Skin epidermis (tissue), 12 donors: ENCODE data around the gene SLC7A6.

Experiments
- H3K27ac ChIP-seq, 21 experiments: fragments of 200-600 bp; sonication (generic) in 11 of 21; one replicate each; pipeline ENCODE4 v1.5.0; 2020; ENCODE audit warnings: mild to moderate bottlenecking in 3 of 21, inconsistent platforms in 2 of 21, moderate library complexity in 2 of 21
- H3K4me3 ChIP-seq, 7 experiments: fragments of 200-600 bp; sonication (generic) in 2 of 7; one replicate each; pipeline ENCODE4 v1.5.0; 2020; ENCODE audit warnings: inconsistent platforms in 2 of 7, mild to moderate bottlenecking in 2 of 7, moderate library complexity in 1 of 7

SLC7A6 gene

DNA sequence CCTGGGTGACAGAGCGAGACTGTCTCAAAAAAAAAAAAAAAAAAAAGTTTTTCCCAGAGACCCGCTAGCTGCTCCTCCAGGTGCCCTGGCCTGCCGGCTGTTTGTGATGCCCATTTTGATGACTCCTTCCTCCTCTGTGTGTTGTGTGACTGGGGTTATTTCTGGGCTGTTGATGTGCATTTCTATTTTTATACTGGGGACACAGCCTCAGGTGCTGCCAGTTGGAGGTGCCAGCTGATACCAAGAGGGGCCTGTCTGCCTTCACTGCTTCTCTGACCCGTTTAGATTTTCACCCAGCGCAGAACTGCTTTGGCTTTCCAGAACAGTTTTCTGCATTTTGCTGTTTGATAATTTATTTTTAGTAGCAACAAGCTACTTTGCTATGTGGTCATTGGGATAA is 12.5 kb upstream of the SLC7A6 start:
- H3K4me3 ChIP-seq: no peak overlapping the region
- peak overlapping the region in 1 of 21 experiments; percentile 30 for H3K27ac ChIP-seq

- peak overlapping the region in 1 of 21 experiments; percentile 30 for H3K27ac ChIP-seq
- no peak overlapping the region for H3K4me3 ChIP-seq
Measured at GRCh38 chr16:68252383-68252782, 11.9 kb upstream of the SLC7A6 start.

- Histone ChIP-seq H3K27ac (no peak overlapping the region), H3K4me3 (no peak overlapping the region)
Measured at GRCh38 chr16:68253721-68254120, 10.6 kb upstream of the SLC7A6 start.

DNA sequence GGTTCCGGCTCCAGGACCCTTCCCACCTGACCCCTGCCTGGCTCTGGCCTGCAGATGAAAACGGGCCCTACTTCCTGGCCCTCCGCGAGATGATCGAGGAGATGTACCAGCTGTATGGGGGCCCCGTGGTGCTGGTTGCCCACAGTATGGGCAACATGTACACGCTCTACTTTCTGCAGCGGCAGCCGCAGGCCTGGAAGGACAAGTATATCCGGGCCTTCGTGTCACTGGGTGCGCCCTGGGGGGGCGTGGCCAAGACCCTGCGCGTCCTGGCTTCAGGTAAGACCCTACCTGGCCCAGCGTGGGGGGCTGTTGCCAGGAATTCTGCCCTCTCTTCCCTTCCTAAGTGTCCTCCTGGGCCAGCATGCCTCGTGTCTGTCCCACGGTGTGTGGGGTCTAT is 8.6 kb upstream of the SLC7A6 start:
- Histone ChIP-seq H3K27ac (no peak overlapping the region), H3K4me3 (no peak overlapping the region)

DNA sequence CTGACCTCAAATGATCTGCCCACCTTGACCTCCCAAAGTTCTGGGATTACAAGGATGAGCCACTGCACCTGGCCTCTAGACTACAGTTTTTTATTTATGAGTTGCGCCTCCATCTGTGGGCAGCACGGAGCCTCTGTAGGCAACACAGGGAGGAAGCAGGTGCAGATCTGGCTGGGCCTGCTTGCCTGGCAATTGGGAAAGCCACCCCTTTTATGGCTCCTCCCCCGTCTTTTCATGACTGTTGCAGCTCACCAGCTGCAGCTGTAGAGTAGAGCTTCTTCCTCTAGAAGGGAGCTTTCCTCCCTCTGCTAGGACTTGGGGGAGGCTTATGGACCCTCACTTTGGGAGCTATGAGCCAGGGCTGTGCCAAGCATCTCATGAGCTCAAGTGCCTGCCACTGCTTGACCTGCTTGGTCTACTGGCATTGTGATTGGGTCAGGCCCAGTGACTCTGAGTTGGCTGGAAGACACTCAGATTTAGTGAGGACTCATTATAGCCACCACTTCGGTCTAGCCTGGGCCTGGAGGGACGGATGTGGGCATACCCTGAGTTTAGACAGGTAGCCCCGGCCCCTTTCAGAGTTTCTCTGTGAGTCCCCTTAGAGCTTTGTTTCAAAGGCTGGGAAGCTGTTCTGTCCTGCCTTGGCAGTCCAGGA is 6.9 kb upstream of the SLC7A6 start:
- Histone ChIP-seq H3K27ac (peak overlapping the region in 13 of 21 experiments; percentile 2 to 67 (median 38)), H3K4me3 (no peak overlapping the region)

GRCh38 chr16:68257906-68258800 is 6.2 kb upstream of the SLC7A6 start:
- Histone ChIP-seq H3K27ac (peak overlapping the region in 13 of 21 experiments; percentile 2 to 67 (median 38)), H3K4me3 (no peak overlapping the region)

DNA sequence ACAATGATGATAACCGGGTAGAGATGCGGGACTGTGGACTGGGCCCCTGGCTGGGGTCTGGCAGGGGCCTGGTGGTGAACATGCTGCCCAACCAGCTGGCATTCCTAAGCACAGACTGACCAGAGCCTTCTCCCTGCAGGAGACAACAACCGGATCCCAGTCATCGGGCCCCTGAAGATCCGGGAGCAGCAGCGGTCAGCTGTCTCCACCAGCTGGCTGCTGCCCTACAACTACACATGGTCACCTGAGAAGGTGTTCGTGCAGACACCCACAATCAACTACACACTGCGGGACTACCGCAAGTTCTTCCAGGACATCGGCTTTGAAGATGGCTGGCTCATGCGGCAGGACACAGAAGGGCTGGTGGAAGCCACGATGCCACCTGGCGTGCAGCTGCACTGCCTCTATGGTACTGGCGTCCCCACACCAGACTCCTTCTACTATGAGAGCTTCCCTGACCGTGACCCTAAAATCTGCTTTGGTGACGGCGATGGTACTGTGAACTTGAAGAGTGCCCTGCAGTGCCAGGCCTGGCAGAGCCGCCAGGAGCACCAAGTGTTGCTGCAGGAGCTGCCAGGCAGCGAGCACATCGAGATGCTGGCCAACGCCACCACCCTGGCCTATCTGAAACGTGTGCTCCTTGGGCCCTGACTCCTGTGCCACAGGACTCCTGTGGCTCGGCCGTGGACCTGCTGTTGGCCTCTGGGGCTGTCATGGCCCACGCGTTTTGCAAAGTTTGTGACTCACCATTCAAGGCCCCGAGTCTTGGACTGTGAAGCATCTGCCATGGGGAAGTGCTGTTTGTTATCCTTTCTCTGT is 5.1 kb upstream of the SLC7A6 start:
- no peak overlapping the region for H3K27ac ChIP-seq
- no peak overlapping the region for H3K4me3 ChIP-seq

- Histone ChIP-seq H3K4me3 (peak overlapping the region; percentile 73 to 86 (median 80)), H3K27ac (peak overlapping the region; percentile 82 to 99 (median 94))
Measured at GRCh38 chr16:68263559-68264127, 683 bp upstream of the SLC7A6 start.

DNA sequence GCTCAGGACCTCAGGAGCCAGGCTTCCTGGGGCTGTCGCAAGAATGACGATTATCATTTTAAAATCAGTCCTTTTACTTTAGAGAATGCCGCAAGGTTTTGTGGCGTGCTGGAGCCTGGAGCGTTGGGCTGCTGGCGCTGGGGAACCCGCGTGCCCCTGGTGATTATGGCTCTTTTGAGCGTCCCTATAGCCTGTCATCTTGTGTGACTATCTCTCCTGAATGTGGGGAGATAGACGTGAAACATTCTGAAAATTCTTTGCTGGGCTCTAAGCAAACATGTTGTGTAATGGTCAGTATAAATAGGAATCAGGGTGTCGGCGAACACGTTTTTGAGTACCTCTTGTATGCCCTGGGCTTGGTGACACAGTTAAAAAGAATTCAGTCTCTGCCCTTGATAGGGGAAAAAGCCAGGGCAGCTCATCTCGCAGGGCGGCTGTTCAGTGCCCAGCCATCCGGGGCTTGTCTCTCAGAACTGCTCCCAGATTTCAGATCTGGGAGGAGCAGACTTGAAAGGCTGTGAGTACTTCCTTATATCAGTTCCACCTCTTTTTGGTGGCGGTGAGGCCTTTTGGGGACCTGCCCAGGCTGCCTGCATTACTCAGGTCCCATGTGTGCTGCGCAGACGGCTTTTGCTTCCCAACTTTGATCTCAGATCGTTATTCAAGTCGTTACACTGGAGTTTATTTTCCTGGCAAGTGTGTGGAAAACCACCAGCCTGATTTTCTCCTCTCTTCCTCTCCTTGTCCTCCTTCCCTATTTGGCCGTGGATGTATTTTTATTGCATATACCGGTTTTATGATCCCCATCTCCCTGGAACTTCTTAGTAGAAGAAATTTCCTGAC is 973 bp downstream of the SLC7A6 start:
- Histone ChIP-seq H3K27ac (peak overlapping the region; percentile 82 to 99 (median 94)), H3K4me3 (peak overlapping the region; percentile 73 to 86 (median 80))

- H3K27ac ChIP-seq: peak overlapping the region in 3 of 21 experiments; percentile 5 to 20 (median 6)
- no peak overlapping the region for H3K4me3 ChIP-seq
Measured at GRCh38 chr16:68267612-68268405, 3.5 kb downstream of the SLC7A6 start.

- Histone ChIP-seq H3K4me3 (no peak overlapping the region), H3K27ac (peak overlapping the region in 4 of 21 experiments; percentile 11 to 26 (median 20))
Measured at GRCh38 chr16:68269793-68270192, 5.5 kb downstream of the SLC7A6 start.

DNA sequence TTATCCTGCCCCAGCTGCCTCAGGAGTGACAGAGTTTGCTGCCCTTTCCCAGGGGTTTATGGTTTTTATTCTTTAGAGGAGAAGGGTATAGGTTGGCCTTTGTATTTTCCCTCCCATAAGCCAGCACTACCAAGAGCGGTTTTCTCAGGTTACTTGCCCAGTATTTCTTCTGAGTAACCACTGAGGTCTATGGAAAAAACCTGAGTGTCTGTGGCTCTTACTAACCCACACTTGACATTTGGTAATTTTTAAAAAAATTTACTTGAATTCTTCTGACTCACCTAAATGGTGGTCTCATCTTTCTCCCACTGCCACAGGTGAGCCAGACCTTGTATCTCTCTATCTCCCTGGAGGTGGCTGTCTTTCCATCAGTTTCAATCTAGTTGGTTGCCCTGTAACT is 6.0 kb downstream of the SLC7A6 start:
- peak overlapping the region in 3 of 21 experiments; percentile 16 to 26 (median 24) for H3K27ac ChIP-seq
- H3K4me3 ChIP-seq: no peak overlapping the region

GRCh38 chr16:68272507-68273209 is 8.3 kb downstream of the SLC7A6 start:
- Histone ChIP-seq H3K27ac (peak overlapping the region in 10 of 21 experiments; percentile 0 to 84 (median 60)), H3K4me3 (no peak overlapping the region)

- peak overlapping the region in 9 of 21 experiments; percentile 0 to 84 (median 63) for H3K27ac ChIP-seq
Measured at GRCh38 chr16:68273459-68273858, 9.1 kb downstream of the SLC7A6 start.

GRCh38 chr16:68273896-68274295 is 9.6 kb downstream of the SLC7A6 start:
- Histone ChIP-seq H3K27ac (peak overlapping the region in 9 of 21 experiments; percentile 14 to 84 (median 63)), H3K4me3 (no peak overlapping the region)

More at GRCh38 chr16:68273459-68273858, 9.1 kb downstream of the SLC7A6 start:
- H3K4me3 ChIP-seq: no peak overlapping the region

- H3K27ac ChIP-seq: peak overlapping the region in 11 of 21 experiments; percentile 6 to 84 (median 62)
- H3K4me3 ChIP-seq: no peak overlapping the region
Measured at GRCh38 chr16:68274441-68274840, 10.1 kb downstream of the SLC7A6 start.

GRCh38 chr16:68275611-68276191 is 11.4 kb downstream of the SLC7A6 start:
- H3K4me3 ChIP-seq: no peak overlapping the region
- peak overlapping the region in 15 of 21 experiments; percentile 18 to 84 (median 64) for H3K27ac ChIP-seq
